Trophoblast cell (in vitro differentiated cells and primary cell): ENCODE data around the gene TCF7L1.

Experiments
- DNase-seq, 2 donors: peaks; one replicate each; pipeline ENCODE4 v3.0.0-alpha.2; 2016
- H2AFZ ChIP-seq: 2 replicates; pipeline ENCODE4 v1.6.1; 2013; ENCODE audit warnings: low read length, moderate library complexity, mild to moderate bottlenecking; ENCODE audit not compliant: insufficient read depth, poor library complexity
- H2AK5ac ChIP-seq: 2 replicates; pipeline ENCODE4 v1.6.1; 2013; ENCODE audit warnings: mild to moderate bottlenecking, low read length
- H2BK120ac ChIP-seq: 2 replicates; pipeline ENCODE4 v1.6.1; 2013; ENCODE audit warnings: low read length, mild to moderate bottlenecking, moderate library complexity; ENCODE audit not compliant: insufficient read depth, poor library complexity
- H2BK12ac ChIP-seq: 2 replicates; pipeline ENCODE4 v1.6.1; 2013; ENCODE audit warnings: mild to moderate bottlenecking, low read length, moderate library complexity
- H2BK5ac ChIP-seq: 2 replicates; pipeline ENCODE4 v1.6.1; 2013; ENCODE audit warnings: low read length, low read depth, moderate library complexity, mild to moderate bottlenecking; ENCODE audit not compliant: poor library complexity
- H3K14ac ChIP-seq: 2 replicates; pipeline ENCODE4 v1.6.1; 2013; ENCODE audit warnings: mild to moderate bottlenecking, low read length
- H3K18ac ChIP-seq: 2 replicates; pipeline ENCODE4 v1.6.1; 2013; ENCODE audit warnings: mild to moderate bottlenecking, low read length
- H3K23ac ChIP-seq: 2 replicates; pipeline ENCODE4 v1.6.1; 2013; ENCODE audit warnings: low read length
- H3K27ac ChIP-seq: 2 replicates; pipeline ENCODE4 v1.5.1; 2013; ENCODE audit warnings: low read depth, mild to moderate bottlenecking, inconsistent platforms, low read length, moderate library complexity
- H3K27me3 ChIP-seq: 2 replicates; pipeline ENCODE4 v1.6.1; 2013; ENCODE audit warnings: inconsistent platforms, mild to moderate bottlenecking, low read length, moderate library complexity; ENCODE audit not compliant: insufficient read depth
- H3K36me3 ChIP-seq, 2 experiments: 1 replicate in 1 of 2; 2 replicates in 1 of 2; pipeline ENCODE4 v1.6.1; 2013; ENCODE audit warnings: low read length in 2 of 2, mild to moderate bottlenecking in 2 of 2, moderate library complexity in 1 of 2; ENCODE audit not compliant: insufficient read depth in 2 of 2, control insufficient read depth in 1 of 2
- H3K4ac ChIP-seq: 2 replicates; pipeline ENCODE4 v1.6.1; 2013; ENCODE audit warnings: low read depth, mild to moderate bottlenecking, low read length, moderate library complexity
- H3K4me1 ChIP-seq, 2 experiments: 1 replicate in 1 of 2; 2 replicates in 1 of 2; pipeline ENCODE4 v1.6.1; 2013; ENCODE audit warnings: low read length in 2 of 2, mild to moderate bottlenecking in 2 of 2, moderate library complexity in 1 of 2; ENCODE audit not compliant: insufficient read depth in 2 of 2, control insufficient read depth in 1 of 2
- H3K4me2 ChIP-seq: 2 replicates; pipeline ENCODE4 v1.6.1; 2013; ENCODE audit warnings: inconsistent platforms, mild to moderate bottlenecking, low read length, moderate library complexity
- H3K4me3 ChIP-seq: 2 replicates; pipeline ENCODE4 v1.5.1; 2013; ENCODE audit warnings: mild to moderate bottlenecking, low read depth, low read length, inconsistent platforms
- H3K79me1 ChIP-seq: one replicate; pipeline ENCODE4 v1.6.1; 2013; ENCODE audit warnings: low read length
- H3K79me2 ChIP-seq: 2 replicates; pipeline ENCODE4 v1.6.1; 2013; ENCODE audit warnings: low read length, mild to moderate bottlenecking; ENCODE audit not compliant: control insufficient read depth, insufficient read depth, poor library complexity
- H3K9ac ChIP-seq: 2 replicates; pipeline ENCODE4 v1.6.1; 2013; ENCODE audit warnings: mild to moderate bottlenecking, low read length
- H3K9me3 ChIP-seq: 2 replicates; pipeline ENCODE4 v1.6.1; 2013; ENCODE audit warnings: low read depth, mild to moderate bottlenecking, control low read depth, inconsistent platforms, low read length; ENCODE audit not compliant: insufficient read depth
- H4K12ac ChIP-seq: 2 replicates; pipeline ENCODE4 v1.6.1; 2013; ENCODE audit warnings: low read depth, mild to moderate bottlenecking, low read length, moderate library complexity
- H4K8ac ChIP-seq: 2 replicates; pipeline ENCODE4 v1.6.1; 2013; ENCODE audit warnings: low read depth, mild to moderate bottlenecking, low read length, moderate library complexity
- H4K91ac ChIP-seq: one replicate; pipeline ENCODE4 v1.6.1; 2013; ENCODE audit warnings: low read depth, mild to moderate bottlenecking, low read length, moderate library complexity
- WGBS: extraction: QIAGEN DNeasy Blood & Tissue Kit; methylation state at CpG from one replicate; pipeline ENCODE4 v1.1.7; 2013; ENCODE audit warnings: missing lambda C conversion rate; ENCODE audit not compliant: insufficient read length, insufficient coverage; ENCODE audit errors: extremely low coverage; 5-methylcytosine and 5-hydroxymethylcytosine counted together

TCF7L1 gene

GRCh38 chr2:85104228-85104627, 29.0 kb upstream of the TCF7L1 start:
- Histone ChIP-seq H3K14ac (no peak overlapping the region), H3K4me1 (no peaks in the 10 kb centered on the region), H4K91ac (no peak overlapping the region), H2AFZ (no peak overlapping the region), H3K4me2 (no peak overlapping the region), H3K9me3 (no peaks in the 10 kb centered on the region), H2BK120ac (no peak overlapping the region), H2BK12ac (no peak overlapping the region), H3K23ac (no peak overlapping the region), H3K18ac (no peak overlapping the region), H2AK5ac (no peak overlapping the region), H3K27ac (no peak overlapping the region), H3K79me1 (no peaks in the 10 kb centered on the region), H4K12ac (no peak overlapping the region), H3K27me3 (no peaks in the 10 kb centered on the region), H3K4ac (no peak overlapping the region), H3K4me3 (no peak overlapping the region), H3K36me3 (no peaks in the 10 kb centered on the region), H3K9ac (no peak overlapping the region), H3K79me2 (no peaks in the 10 kb centered on the region), H4K8ac (no peak overlapping the region), H2BK5ac (no peak overlapping the region)
- WGBS = no CpG with 5 or more reads among the region's 1 CpG
- no peak for DNase-seq

GRCh38 chr2:85106489-85107180, 26.6 kb upstream of the TCF7L1 start:
- H3K79me1 ChIP-seq = no peaks in the 10 kb centered on the region
- H4K8ac ChIP-seq = no peak overlapping the region
- H2AFZ ChIP-seq = no peak overlapping the region
- H3K4me3 ChIP-seq = no peak overlapping the region
- no peak overlapping the region for H3K4ac ChIP-seq
- no peak overlapping the region for H2BK5ac ChIP-seq
- H3K18ac ChIP-seq = no peak overlapping the region
- H3K14ac ChIP-seq = no peak overlapping the region
- no peak overlapping the region for H2BK120ac ChIP-seq
- H4K91ac ChIP-seq = no peak overlapping the region
- H2BK12ac ChIP-seq = no peak overlapping the region
- WGBS = no CpG with 5 or more reads among the region's 8 CpGs
- H3K23ac ChIP-seq = no peak overlapping the region
- H3K9ac ChIP-seq = no peak overlapping the region
- H3K27ac ChIP-seq = no peak overlapping the region
- no peaks in the 10 kb centered on the region for H3K36me3 ChIP-seq
- peak; percentile 84 to 100 for DNase-seq
- H3K4me1 ChIP-seq = no peaks in the 10 kb centered on the region
- no peak overlapping the region for H3K4me2 ChIP-seq
- H3K79me2 ChIP-seq = no peaks in the 10 kb centered on the region
- H4K12ac ChIP-seq = no peak overlapping the region
- H3K27me3 ChIP-seq = no peaks in the 10 kb centered on the region
- H3K9me3 ChIP-seq = no peaks in the 10 kb centered on the region
- no peak overlapping the region for H2AK5ac ChIP-seq

- Histone ChIP-seq H2BK12ac (no peak overlapping the region), H2BK5ac (no peak overlapping the region), H2BK120ac (no peak overlapping the region), H3K18ac (no peak overlapping the region), H3K79me1 (no peaks in the 10 kb centered on the region), H3K79me2 (no peaks in the 10 kb centered on the region), H4K91ac (no peak overlapping the region), H3K27me3 (no peaks in the 10 kb centered on the region), H3K27ac (no peak overlapping the region), H3K9ac (no peak overlapping the region), H3K9me3 (no peaks in the 10 kb centered on the region), H4K12ac (no peak overlapping the region), H3K4ac (no peak overlapping the region), H3K4me3 (no peak overlapping the region), H2AFZ (no peak overlapping the region), H3K4me2 (no peak overlapping the region), H3K14ac (no peak overlapping the region), H3K36me3 (no peaks in the 10 kb centered on the region), H2AK5ac (no peak overlapping the region), H4K8ac (no peak overlapping the region), H3K23ac (no peak overlapping the region), H3K4me1 (no peaks in the 10 kb centered on the region)
- WGBS = no CpG with 5 or more reads among the region's 3 CpGs
- peak; percentile 71 to 83 for DNase-seq
Measured at GRCh38 chr2:85110991-85111560, 22.1 kb upstream of the TCF7L1 start.

- Histone ChIP-seq H4K12ac (no peak overlapping the region), H3K23ac (no peak overlapping the region), H3K27me3 (no peaks in the 10 kb centered on the region), H3K14ac (no peak overlapping the region), H3K9ac (no peak overlapping the region), H3K27ac (no peak overlapping the region), H2BK12ac (no peak overlapping the region), H2BK120ac (no peak overlapping the region), H3K4me1 (no peaks in the 10 kb centered on the region), H4K8ac (no peak overlapping the region), H2BK5ac (no peak overlapping the region), H3K36me3 (no peaks in the 10 kb centered on the region), H2AFZ (no peak overlapping the region), H3K18ac (no peak overlapping the region), H3K4me3 (no peak overlapping the region), H3K9me3 (no peaks in the 10 kb centered on the region), H2AK5ac (no peak overlapping the region), H3K79me2 (no peaks in the 10 kb centered on the region), H3K79me1 (no peaks in the 10 kb centered on the region), H3K4ac (no peak overlapping the region), H3K4me2 (no peak overlapping the region), H4K91ac (no peak overlapping the region)
- no peak for DNase-seq
- no CpG with 5 or more reads among the region's 3 CpGs for WGBS
Measured at GRCh38 chr2:85111819-85112281, 21.3 kb upstream of the TCF7L1 start.
